Brain microvascular endothelial cell (primary cell): ENCODE results near the gene PSMB2.

Experiments
- DNase-seq: peaks from one replicate; pipeline ENCODE4 v3.0.0-alpha.2; 2020
- H3K27ac ChIP-seq: fragments of 250-450 bp; sonication (Bioruptor Pico); 2 replicates; pipeline ENCODE4 v1.5.1; 2020; ENCODE audit warnings: mild to moderate bottlenecking, moderate library complexity
- H3K27me3 ChIP-seq: fragments of 250-450 bp; sonication (Bioruptor Pico); replicated peaks from 2 replicates; pipeline ENCODE4 v1.5.1; 2020; ENCODE audit warnings: mild to moderate bottlenecking
- H3K36me3 ChIP-seq: fragments of 250-450 bp; sonication (Bioruptor Pico); replicated peaks from 2 replicates; pipeline ENCODE4 v1.5.1; 2020; ENCODE audit warnings: mild to moderate bottlenecking
- H3K4me3 ChIP-seq: 2 replicates; pipeline ENCODE4 v1.5.1; 2011; ENCODE audit warnings: low read depth, mild to moderate bottlenecking, control low read depth, low read length, moderate library complexity
- CTCF ChIP-seq: IDR thresholded peaks from 2 replicates; pipeline ENCODE4 v1.5.1; 2011; ENCODE audit warnings: low read depth, mild to moderate bottlenecking, moderate library complexity, low read length, control low read depth, inconsistent platforms; ENCODE audit errors: missing control alignments
- in situ Hi-C: cut with HindIII; loops from 2 replicates; pipeline ENCODE4 v1.10.0; 2017; ENCODE audit warnings: low sequenced_read_pairs, low pct_ligation_motif_present

Gene PSMB2

GRCh38 chr1:35598895-35599294, 42.4 kb downstream of the PSMB2 start:
- in situ Hi-C loops, result no loop called here
- DNase-seq, result no peak
- no peak for TF ChIP-seq CTCF
- Histone ChIP-seq H3K27me3 (no peaks in the 10 kb centered on the region), H3K36me3 (peaks cover 31% of the 10 kb centered on the region), H3K27ac (no peak overlapping the region), H3K4me3 (no peak overlapping the region)

DNA sequence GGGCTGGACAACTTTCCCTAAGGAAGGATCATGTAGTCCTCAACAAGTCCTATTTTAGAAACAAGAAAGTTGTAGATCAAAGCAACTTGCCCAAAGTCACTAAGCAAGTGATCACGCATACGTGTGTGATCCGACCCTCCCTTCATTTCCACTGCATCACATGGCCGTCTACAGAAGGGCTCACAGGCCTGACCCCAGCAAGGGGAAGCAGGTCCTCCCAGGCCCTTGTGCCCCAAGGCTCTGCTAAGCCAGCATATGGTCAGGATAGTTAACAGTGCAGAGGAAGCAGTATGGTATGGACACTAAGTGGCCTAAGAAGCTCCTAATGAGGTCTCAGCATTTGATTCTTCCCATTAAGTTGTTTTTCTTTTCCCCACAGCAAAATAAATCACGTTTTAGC, 43.5 kb downstream of the PSMB2 start:
- Histone ChIP-seq H3K4me3 (no peak overlapping the region), H3K36me3 (peaks cover 23% of the 10 kb centered on the region), H3K27me3 (no peaks in the 10 kb centered on the region), H3K27ac (no peak overlapping the region)
- no peak for TF ChIP-seq CTCF
- no peak for DNase-seq
- in situ Hi-C loops, result no loop called here

DNA sequence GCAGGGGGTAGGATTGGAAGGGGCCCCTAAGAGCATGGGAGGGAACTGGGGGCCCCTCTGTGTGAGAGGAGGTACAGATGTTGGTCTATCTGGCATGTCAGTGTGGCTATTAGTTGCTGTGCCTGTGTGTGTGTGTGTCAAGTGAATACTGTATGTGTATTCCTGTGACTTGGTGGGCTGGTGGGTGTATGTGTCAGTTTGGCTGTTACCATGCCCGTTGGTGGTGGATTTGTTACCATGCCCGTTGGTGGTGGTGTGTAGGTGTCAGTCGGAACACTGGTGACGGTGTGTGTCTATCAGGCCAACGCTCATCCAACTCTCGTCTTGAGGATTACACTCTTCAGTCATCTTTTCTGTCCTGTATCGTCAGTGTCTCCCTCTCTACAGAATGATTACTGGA, 45.6 kb downstream of the PSMB2 start:
- Histone ChIP-seq H3K4me3 (no peak overlapping the region), H3K36me3 (peaks cover 7% of the 10 kb centered on the region), H3K27ac (no peak overlapping the region), H3K27me3 (no peaks in the 10 kb centered on the region)
- in situ Hi-C loops, result no loop called here
- no peak for TF ChIP-seq CTCF
- no peak for DNase-seq

GRCh38 chr1:35594005-35594760, 47.1 kb downstream of the PSMB2 start:
- no peak for TF ChIP-seq CTCF
- H3K27ac ChIP-seq, result no peak overlapping the region
- no peak overlapping the region for H3K4me3 ChIP-seq
- H3K27me3 ChIP-seq, result no peaks in the 10 kb centered on the region
- H3K36me3 ChIP-seq, result peaks cover 4% of the 10 kb centered on the region
- in situ Hi-C loops, result no loop called here
- DNase-seq, result no peak

DNA sequence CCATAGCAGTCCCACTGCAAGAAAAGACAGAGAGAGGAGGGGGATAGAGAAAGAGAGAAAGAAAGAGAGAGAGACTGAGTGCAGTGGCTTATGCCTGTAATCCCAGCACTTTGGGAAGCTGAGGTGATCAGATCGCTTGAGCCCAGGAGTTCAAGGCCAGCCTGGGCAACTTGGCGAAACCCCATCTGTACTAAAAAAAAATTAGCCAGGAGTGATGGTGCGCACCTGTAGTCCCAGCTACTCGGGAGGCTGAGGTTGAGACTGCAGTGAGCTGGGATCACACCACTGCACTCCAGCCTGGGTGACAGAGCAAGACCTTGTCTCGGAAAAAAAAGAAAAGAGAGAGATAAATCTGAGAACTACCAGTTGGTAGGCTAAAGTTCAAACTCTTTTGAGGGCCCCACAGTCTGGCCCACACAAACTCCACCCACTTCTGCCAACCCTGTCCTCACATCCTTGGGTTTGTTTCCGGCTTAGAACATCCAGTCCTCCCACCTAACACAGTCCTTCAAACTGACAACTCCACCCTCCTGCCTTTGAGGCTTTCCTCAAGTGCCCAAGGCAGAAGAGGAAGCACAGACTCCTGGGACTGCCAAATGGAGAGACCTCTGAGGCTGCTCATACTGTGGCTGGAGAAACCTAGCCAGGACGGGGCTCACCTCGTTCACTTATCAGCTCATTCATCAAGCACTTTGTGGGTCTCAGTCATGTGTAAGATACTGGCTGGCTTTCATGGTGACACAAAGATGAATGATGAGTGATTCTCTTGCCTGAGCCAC, 48.1 kb downstream of the PSMB2 start:
- no peak for TF ChIP-seq CTCF
- no peak for DNase-seq
- Histone ChIP-seq H3K4me3 (no peak overlapping the region), H3K27me3 (no peaks in the 10 kb centered on the region), H3K27ac (no peak overlapping the region), H3K36me3 (peaks cover 4% of the 10 kb centered on the region)
- in situ Hi-C loops, result no loop called here
